M059J (cell line): ENCODE measurements around the gene FLT1. TPM values are rescaled to one million over a fixed set of nuclear protein-coding genes. Genes with fewer than 3 reads are reported as not detected.
A peak's percentile ranks its signal among the peaks of the same experiment; 100 is the strongest.

ENCODE experiments used
- DNase-seq: peaks from one replicate; pipeline ENCODE4 v3.0.0-alpha.2; 2012; ENCODE audit warnings: low read depth
- total RNA-seq: library from RNA; depleted of rRNA; stranded (reverse); fragments of >200 nt; shearing (Covaris generic); gene quantifications from 2 replicates; pipeline ENCODE4 v1.2.3, GENCODE V29; 2014

FLT1 gene
- total RNA-seq, 1 experiment from 2014 or later = 3.5 TPM

DNA sequence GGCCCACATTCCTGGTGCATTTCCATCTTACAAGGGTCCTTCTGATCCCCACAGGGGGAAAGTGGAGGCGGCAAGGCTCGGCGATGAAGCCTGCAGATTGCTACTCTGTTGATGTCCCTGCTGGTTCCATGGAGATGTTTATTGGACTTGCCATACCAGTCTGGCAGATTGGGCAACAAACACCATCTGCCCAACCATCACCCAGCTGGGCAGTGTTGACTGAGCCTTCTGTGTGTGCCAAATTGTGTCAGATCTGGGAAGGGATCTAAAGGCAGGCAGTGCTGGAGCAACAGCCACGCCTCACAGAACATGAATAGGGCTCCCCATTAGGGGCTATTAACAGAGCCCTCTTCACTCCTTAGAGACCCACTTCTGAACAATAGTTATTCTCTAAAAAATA is 35.0 kb downstream of the FLT1 start:
- no peak for DNase-seq

DNA sequence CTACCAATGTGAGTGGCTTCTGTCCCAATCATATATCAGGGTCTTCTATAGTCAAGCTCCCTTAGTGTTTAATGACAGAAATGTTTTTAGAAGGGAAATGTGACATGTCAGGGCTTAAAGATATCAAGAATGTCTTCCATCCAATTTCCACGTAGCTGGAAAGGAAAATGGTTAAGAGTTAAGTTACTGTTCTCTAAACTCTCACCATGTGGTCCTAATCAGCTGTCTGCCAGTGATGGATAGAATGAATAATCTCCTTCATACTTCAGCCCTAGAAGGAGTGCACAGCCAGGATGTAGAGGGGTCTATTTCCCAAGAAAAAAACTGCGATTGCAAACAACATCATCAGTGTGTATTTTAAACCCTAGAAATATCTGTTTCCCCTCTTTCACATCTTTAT is 36.3 kb downstream of the FLT1 start:
- no peak for DNase-seq

DNA sequence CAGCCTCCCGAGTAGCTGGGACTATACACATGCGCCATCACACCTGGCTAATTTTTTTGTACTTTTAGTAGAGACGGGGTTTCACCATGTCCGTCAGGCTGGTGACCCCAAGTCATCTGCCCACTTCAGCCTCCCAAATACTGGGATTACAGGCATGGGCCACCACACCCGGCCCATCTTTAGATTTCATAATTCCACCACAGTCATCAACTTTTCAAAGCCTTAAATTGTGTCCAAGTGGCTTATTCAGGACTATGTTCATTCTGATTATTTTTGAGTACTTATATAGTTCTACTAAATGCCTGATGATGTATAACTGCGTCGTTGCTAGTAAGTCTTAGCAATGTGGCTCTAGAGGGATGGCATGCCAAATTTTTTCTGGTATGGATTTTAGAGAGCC is 36.9 kb downstream of the FLT1 start:
- DNase-seq = no peak

DNA sequence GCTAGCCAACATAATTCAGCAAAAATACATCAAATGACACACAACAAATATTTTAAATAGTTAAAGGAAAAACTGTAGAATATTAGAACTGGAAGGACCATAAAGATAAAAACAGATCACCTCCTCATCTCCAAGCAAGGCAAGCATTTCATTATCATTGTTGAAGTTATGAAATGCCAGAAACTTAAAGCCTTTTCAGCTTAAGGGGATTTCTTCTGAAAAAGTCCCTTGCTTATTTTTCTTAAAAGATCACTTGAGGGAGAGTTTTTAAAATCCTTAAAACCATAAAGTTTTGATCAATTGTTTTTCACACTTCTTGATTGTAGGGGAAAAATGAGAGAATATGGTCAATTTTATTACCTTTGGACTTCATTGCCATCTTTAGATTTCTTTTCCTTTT is 37.4 kb downstream of the FLT1 start:
- DNase-seq = no peak

DNA sequence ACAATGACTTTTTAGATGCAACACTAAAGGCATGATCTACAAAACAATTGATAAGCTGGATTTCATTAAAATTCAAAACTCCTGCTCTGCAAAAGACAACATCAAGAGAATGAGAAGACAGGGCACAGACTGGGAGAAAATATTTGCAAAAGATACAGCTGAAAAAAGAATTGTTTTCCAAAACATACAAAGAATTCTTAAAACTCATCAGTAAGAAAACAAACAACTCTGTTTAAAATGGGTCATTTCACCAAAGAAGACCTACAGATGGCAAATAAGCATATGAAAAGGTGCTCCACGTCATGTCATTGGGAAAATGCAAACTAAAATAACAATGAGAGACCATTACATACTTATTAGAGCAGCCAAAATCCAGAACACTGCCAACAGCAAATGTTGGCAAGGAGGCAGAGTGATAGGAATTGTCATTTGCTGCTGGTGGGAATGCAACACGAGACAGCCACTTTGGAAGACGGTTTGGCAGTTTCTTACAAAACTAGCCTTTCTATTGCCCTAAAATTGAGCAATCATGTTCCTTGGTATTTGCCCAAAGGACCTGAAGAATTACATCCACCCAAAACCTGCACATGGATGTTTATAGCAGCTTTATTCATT is 39.2 kb downstream of the FLT1 start:
- no peak for DNase-seq

DNA sequence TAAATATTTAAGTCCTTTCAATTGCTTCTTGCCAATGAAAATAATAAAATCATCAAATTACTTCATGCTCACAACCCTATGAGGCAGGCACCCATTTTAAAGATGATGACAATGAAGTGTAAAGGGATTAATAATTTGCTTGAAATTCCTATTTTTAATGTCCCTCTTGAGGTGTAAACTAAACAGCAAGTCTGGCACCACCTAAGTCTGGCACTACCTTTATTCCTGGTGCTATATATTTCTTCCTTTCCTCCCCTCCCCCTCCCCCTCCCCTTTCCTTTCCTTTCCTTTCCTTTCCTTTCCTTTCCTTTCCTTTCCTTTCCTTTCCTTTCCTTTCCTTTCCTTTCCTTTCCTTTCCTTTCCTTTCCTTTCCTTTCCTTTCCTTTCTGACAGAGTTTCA is 42.2 kb downstream of the FLT1 start:
- DNase-seq = no peak

DNA sequence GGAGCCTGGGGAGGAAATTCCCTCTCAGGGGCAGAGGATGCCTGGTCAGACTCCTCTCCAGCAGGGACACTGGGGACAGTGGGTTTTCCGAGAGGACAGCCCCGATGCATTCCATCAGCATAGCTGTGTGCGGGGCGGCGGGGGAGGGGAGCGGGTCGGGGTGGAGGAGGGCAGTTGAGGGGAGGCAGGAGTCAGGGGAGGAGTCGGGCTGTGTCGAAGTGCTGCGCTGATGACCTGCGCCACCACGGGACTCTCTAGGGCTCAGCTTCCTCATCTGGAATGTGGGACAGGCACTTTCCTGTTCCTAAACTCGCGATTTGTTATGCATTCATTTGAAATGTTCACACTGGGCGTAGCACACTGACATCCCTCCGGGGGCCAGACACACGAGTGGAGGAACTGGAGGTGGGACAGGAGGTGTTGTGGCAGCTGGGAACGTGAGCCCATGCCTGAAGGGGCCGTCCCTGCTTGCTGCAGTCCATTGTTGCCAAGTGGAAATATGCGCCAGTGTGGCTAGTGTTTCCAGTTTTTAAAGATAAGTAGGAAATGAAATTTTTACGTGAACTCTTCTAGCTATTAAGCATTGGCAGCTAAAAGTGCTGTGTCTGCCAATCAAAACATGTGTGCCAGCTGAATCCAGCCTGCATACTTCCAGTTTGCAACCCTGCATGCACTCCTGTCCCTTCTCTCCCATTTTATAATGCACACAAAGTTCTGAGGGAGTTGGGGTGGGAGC is 43.3 kb downstream of the FLT1 start:
- DNase-seq = no peak

DNA sequence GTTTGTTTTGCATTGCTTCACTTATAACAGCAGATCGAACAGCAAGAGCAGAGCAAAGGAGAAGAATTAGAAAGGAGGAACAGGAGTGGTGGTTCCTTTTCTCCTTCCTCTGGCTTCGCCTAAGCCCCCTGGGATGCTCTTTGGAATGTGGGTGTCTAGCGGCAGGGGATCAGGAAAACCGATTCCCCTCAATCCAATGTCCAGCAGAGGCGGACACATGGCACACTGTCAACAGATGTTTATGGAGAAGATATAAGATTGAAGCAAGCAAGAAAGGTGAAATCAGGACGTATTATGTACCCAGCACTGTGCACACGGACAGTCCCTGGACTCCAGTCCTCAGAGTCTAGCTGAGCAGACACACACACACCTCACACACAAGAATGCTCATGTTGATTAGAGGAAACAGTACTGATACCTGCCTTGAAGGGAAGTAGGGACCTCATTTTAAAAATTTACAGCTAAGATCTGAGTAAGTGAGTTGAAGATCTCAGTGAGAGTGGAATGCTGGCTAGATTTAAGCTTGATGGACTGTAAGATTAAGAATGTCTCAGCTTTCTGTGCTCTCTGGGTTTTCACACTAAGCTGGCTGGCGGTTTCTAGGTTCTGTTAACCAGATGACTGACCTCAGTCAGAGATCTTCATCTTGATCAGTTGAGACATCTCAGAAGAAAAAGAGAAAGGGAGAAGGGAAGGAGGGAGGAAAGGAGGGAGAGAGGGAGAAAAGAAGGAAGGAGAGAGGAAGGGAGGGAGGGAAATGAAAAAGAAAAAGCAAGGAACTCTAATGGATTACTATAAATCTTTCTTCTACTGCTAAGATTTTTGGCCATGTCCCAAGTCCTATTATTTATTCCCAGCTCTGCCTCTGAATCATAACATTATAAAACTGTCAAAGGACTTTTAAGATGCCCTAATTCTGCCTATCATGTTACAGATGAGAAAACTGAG is 44.8 kb downstream of the FLT1 start:
- peak; percentile 56 for DNase-seq

DNA sequence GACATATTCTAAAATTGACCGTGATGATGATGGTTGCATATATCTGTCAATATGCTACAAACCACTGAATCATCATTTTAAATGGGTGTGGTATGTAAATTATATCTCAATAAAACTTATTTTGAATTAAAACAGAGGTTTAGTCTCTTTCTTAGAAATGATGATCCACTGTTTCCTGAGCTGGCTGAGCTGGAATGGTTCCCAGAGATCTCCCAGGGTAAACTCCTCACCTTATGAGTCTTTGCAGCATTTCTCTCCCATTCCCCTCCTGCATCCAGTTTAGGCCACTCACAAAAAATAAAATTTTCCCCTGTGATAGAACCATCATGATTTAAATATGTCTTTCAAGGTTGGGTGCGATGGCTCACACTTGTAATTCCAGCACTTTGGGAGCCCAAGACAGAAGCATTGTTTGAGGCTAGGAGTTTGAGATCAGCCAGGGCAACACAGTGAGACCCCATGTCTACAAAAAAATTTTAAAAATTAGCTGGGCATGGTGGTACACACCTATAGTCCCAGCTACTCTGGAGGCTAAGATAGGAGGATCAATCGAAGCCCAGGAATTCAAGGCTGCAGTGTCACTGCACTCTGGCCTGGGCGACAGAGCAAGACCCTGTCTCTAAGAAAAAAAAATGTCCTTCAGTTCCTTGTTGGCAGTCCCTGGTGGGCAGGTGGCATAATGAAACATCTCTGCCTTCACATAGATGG is 46.1 kb downstream of the FLT1 start:
- no peak for DNase-seq

DNA sequence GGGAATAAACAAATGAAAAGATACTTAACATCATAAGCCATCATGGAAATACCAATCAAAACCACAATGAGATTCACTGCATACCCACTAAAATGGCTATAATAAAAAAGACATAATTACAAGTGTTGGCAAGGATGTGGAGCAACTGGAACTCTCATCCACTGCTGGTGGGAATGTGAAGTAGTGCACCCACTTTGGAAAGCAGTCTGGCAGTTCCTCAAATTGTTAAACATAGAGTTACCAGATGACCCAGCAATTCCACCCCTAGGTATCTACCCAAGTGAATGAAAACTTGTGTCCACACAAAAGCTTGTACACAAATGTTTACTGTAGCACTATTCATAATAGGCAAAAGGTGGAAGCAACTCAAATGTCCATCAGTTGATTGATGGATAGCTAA is 46.9 kb downstream of the FLT1 start:
- no peak for DNase-seq

DNA sequence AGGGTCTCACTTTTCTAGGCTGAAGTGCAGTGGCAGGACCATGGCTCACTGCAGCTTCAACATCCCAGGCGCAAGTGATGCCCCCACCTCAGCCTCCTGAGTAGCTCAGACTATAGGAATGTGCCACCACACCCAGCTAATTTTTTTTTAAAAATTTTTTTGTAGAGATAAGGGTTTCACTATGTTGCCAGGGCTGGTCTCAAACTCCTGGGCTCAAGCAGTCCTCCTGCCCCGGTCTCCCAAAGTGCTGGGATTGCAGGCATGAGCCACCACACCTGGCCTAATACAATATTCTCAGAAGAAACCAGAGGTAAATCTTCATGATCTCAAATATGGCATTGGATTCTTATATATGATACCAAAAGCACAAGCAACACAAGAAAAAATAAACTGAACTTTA is 47.7 kb downstream of the FLT1 start:
- DNase-seq = no peak

DNA sequence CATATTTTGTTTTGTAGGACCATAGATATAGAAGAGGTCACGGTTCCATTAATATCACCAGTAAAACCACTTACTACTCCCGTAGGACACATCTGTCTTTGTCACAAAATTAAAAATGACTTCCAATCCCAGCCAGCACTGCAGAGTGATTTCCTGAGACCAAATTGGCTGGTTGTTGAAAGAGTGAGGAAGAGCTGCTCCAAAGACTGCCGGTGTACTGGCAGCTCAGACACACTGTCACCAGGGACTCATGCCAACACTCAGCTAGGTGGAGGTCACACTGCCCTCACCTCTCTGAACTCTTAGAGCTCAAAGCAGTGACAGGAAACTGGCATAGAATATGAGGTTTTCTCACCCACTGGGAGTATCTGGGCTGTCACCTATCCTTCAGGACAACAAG is 52.1 kb downstream of the FLT1 start:
- DNase-seq = no peak

DNA sequence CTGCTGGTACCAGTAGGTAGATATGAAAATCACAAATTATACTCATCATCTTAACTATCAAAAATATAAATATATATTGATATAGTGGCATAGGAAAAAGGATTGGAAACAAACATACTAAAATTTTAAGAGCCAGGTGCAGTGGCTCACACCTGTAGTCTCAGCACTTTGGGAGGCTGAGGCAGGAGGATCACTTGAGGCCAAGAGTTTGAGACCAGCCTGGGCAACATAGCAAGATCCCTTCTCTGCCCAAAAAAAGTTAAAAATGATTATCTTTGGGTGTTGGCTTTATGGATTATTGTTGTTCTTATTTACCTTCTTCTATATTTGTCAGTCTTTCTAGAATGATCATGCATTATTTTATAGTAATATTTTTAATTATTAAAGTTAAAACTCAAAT is 53.4 kb downstream of the FLT1 start:
- no peak for DNase-seq

DNA sequence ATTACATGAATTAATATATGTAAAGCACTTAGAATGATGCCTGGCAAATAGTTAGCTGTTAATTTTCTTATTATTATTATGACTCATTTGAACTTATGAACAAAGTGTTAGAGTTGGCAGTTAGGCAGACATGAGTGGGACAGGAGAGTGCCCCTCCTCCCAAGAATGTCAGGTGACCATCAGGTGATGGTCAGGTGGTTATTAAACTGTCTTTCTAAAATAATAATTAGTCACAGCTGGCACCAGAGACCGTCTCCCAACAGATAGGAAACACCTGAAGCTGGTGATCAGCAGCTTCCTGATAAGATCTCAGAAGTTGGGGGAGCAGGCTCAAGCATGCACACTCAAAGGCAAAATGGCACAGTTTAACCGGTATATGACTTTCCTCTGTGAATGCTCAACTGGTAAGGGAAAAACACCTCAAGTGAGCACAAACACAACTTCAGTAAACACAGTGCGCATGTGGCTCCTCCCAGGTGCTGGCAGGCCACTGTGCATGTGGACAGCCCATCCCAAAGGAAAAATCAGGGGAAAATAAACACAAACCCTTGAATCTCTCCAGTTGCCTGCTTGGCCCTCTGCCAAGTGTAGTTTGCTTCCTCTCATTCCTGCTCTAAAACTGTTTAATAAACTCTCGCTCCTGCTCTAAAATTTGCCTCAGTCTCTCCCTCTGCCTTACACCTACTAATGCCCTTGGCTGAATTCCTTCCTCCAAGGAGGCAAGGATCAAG is 54.0 kb downstream of the FLT1 start:
- DNase-seq = no peak

DNA sequence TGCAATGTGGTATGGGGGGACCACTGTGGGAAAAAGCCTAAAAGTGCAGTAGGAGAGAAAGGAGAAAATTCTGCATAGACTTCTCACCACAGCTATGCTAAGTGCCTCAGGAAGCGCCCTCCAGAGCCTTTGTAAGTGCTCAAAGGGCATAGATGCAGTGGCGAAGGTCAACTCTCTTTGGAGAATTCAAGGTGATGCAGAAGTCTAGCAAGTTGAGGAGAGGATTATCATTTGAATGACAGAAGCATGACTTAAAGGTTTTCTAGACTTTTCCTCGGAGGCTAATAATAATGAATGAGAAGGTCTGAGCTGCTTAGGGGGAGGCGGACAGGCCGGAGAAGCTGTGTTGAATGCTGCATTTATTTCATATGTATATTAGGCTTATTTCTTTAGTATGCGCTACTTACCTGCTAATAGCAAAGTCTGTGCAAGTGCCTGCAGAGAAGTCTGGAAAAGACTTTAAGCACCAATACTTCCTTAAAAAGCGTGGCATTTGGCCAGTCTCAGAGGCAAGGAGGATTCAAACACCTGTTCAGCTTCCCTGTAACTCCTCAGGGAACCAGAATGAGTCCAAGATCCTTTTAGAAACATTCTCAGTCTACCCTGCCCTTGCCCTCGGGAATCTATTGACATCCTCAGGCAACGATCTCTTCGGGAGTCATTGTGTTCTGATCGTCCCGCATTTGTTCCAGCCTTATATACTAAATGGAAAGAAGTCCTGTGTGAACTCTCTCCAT is 56.2 kb downstream of the FLT1 start:
- DNase-seq = no peak

DNA sequence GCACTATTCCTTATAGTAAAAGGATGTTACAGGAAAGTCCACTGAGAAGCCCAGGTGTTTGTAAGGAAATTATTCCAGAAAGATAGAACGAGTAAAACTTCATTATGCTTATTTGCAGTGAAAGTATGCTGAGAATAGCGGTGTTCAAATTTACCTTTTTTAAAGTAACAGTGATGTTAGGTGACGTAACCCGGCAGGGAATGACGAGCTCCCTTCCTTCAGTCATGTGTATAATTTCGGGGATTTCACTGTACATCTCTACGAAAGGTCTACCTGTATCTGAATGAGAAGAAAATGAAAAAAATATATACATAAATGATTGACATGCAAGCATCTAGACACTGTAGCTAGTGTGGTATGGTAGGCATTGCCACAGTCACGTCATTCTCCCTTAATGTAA is 56.9 kb downstream of the FLT1 start:
- no peak for DNase-seq

DNA sequence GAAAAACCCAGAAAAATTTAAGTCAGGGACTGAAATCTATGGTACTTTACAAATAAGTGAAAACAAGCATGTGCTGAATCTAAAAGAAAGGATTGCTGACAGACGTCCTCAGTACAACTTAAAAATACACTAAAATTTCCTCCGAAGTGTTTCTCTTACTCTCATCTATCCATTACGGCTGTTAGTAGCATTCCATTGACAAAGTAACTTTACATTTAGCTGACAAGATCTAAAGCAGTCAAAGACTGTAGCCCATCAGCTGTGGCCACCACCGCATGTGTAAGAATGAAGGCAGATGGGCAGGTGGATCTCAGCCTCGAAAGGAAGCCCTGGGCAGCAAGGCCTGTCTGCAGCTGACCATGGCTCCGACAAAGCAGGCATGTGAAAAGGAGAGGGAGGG is 59.0 kb downstream of the FLT1 start:
- DNase-seq = no peak

DNA sequence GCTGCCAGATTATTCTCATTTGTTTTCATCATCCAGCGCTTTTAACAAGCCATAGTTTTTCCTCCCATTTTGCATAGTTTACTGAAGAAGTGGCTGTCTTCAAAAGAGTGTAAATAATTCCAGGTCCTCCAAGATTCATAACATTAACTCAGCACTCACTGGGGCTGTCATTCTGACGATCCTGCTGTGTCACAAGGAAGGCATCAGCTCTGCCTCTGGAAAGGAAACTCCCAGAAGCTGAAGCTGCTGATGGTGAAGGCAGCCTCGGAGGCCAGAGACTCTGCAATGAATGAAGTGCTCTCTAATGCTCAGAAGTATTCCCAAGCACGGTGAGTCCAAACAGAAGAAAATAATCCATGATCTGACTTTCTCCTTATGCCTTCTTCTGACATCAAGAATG is 60.0 kb downstream of the FLT1 start:
- DNase-seq = peak; percentile 21

DNA sequence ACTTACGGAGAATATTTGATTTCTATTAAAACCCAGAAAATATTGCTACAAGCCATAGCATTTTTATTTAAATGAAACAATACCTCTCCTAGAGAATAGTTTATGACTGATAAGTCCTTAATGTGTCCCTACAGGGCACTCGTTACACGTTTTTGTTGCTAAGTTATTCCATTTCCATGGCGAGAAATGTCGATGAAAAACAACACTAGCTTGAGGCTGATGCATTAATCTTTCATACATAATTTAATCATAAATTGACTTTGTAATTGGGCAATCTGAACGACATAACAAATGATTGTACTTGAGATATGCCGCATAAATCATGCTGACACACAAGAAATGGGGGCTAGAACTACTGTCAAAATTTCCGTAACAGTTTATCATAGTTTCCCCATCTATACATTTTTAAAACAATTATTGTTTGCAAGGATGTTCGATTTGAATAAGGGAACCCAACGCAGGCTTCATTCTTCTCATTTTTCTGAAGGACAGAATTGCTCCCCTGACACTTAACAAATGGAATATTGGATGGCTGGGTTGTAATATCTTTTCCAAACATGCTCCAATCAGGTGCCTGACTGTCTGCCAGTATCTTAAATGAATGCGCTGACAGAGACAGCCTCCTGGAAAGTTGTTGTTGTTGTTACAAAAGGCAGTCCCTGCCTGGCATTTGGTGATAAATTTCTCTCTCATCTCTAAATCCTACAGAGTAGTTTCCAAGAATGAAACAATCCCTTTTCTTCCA is 61.9 kb downstream of the FLT1 start:
- DNase-seq = no peak

DNA sequence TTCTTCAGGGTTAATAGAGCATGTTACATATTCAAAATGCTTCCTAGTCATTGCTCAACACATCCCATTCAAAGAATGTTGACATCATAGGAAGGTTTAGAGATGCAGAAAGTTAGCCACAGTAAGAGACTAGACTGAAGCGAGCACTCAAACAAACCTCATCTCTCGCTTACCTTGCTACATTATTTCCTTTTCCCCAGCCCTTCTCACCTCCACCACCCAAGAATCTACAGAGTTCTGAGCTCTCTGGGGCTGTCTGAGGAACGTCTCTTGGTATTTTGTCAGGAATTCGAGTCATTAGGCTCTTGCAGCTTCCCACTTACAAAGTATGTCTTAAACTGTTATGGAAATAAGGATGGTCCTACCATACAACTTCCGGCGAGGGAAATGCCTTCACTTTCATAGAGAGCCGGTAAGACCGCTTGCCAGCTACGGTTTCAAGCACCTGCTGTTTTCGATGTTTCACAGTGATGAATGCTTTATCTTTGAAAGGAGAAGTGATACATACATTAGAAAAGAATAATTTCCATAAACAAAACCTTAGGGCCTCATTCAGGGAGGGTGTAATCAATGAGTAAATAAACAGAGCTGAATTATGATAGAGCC is 65.1 kb downstream of the FLT1 start:
- DNase-seq = no peak
